SK-N-SH treated with all-trans-retinoic acid at 6 μM for 48 hours (cell line): ENCODE data around the gene ARHGEF4.

ENCODE experiments used
- ATAC-seq: fragments of 200-7000 bp; cut with Tn5 transposase; 3 replicates; pipeline ENCODE4 v1.9.1; 2020; ENCODE audit warnings: mild to moderate bottlenecking, moderate library complexity
- ARNTL ChIP-seq: fragments of 450-650 bp; formaldehyde crosslinking; IDR thresholded peaks from 2 replicates; pipeline ENCODE4 v1.5.0; 2020; ENCODE audit warnings: low read depth, mild to moderate bottlenecking, moderate library complexity, borderline replicate concordance
- BACH2 ChIP-seq: fragments of 250-450 bp; sonication (Bioruptor Pico); IDR thresholded peaks from 2 replicates; pipeline ENCODE4 v1.9.0; 2021; ENCODE audit warnings: mild to moderate bottlenecking, borderline replicate concordance
- CSDC2 ChIP-seq: fragments of 250-450 bp; sonication (Bioruptor Pico); IDR thresholded peaks from 2 replicates; pipeline ENCODE4 v1.5.0; 2020; ENCODE audit warnings: mild to moderate bottlenecking, moderate library complexity
- CSRNP3 ChIP-seq: fragments of 250-450 bp; sonication (Bioruptor Pico); IDR thresholded peaks from 2 replicates; pipeline ENCODE4 v1.5.1; 2021; ENCODE audit warnings: mild to moderate bottlenecking, moderate library complexity
- ESRRG ChIP-seq: fragments of 250-450 bp; sonication (Bioruptor Pico); IDR thresholded peaks from 2 replicates; pipeline ENCODE4 v1.6.1; 2021; ENCODE audit warnings: mild to moderate bottlenecking
- GLIS3 ChIP-seq: fragments of 250-450 bp; sonication (Bioruptor Pico); IDR thresholded peaks from 2 replicates; pipeline ENCODE4 v1.5.0; 2020; ENCODE audit warnings: mild to moderate bottlenecking, moderate library complexity
- ISL1 ChIP-seq: fragments of 250-450 bp; sonication (Bioruptor Pico); IDR thresholded peaks from 2 replicates; pipeline ENCODE4 v2.1.2; 2022; ENCODE audit warnings: mild to moderate bottlenecking, moderate library complexity
- PATZ1 ChIP-seq: fragments of 250-450 bp; sonication (Bioruptor Pico); IDR thresholded peaks from 2 replicates; pipeline ENCODE4 v1.8.0; 2020; ENCODE audit warnings: mild to moderate bottlenecking, moderate library complexity, borderline replicate concordance
- POU6F1 ChIP-seq: fragments of 250-450 bp; sonication (Bioruptor Pico); IDR thresholded peaks from 2 replicates; pipeline ENCODE4 v1.8.0; 2021; ENCODE audit warnings: low read depth, mild to moderate bottlenecking, moderate library complexity, borderline replicate concordance
- PPARA ChIP-seq: fragments of 250-450 bp; sonication (Bioruptor Pico); IDR thresholded peaks from 2 replicates; pipeline ENCODE4 v1.5.0; 2020; ENCODE audit warnings: mild to moderate bottlenecking, borderline replicate concordance
- RARB ChIP-seq: fragments of 250-450 bp; sonication (Bioruptor Pico); IDR thresholded peaks from 2 replicates; pipeline ENCODE4 v1.8.0; 2021; ENCODE audit warnings: mild to moderate bottlenecking, moderate library complexity
- SNAI2 ChIP-seq: fragments of 250-450 bp; sonication (Bioruptor Pico); IDR thresholded peaks from 2 replicates; pipeline ENCODE4 v1.5.0; 2020; ENCODE audit warnings: mild to moderate bottlenecking, moderate library complexity
- TCF4 ChIP-seq: fragments of 250-450 bp; sonication (Bioruptor Pico); IDR thresholded peaks from 2 replicates; pipeline ENCODE4 v1.8.0; 2021; ENCODE audit warnings: mild to moderate bottlenecking, moderate library complexity, borderline replicate concordance
- TOX ChIP-seq: fragments of 250-450 bp; sonication (Bioruptor Pico); IDR thresholded peaks from 2 replicates; pipeline ENCODE4 v1.8.0; 2021; ENCODE audit warnings: mild to moderate bottlenecking, moderate library complexity, borderline replicate concordance
- TSHZ2 ChIP-seq: fragments of 250-450 bp; sonication (Bioruptor Pico); IDR thresholded peaks from 2 replicates; pipeline ENCODE4 v1.5.0; 2020; ENCODE audit warnings: mild to moderate bottlenecking, moderate library complexity
- ZC3H10 ChIP-seq: fragments of 250-450 bp; sonication (Bioruptor Pico); IDR thresholded peaks from 2 replicates; pipeline ENCODE4 v1.5.1; 2021; ENCODE audit warnings: mild to moderate bottlenecking, moderate library complexity
- ZFP3 ChIP-seq: fragments of 250-450 bp; sonication (Bioruptor Pico); IDR thresholded peaks from 2 replicates; pipeline ENCODE4 v1.5.0; 2020; ENCODE audit warnings: mild to moderate bottlenecking, moderate library complexity
- ZNF565 ChIP-seq: fragments of 450-650 bp; formaldehyde crosslinking; conservative IDR thresholded peaks from 2 replicates; pipeline ENCODE4 v1.5.0; 2020; ENCODE audit warnings: low read depth, mild to moderate bottlenecking, moderate library complexity
- ZNF70 ChIP-seq: fragments of 450-650 bp; formaldehyde crosslinking; IDR thresholded peaks from 2 replicates; pipeline ENCODE4 v1.5.0; 2020; ENCODE audit warnings: mild to moderate bottlenecking, moderate library complexity

The ARHGEF4 gene

GRCh38 chr2:130790312-130790711 lies 46.4 kb upstream of the ARHGEF4 start:
- ATAC-seq, result no peak

GRCh38 chr2:130790804-130791616 lies 45.7 kb upstream of the ARHGEF4 start:
- TF ChIP-seq CSRNP3 (CRISPR knock-in tag) (no peak), ZNF565 (no peak), BACH2 (CRISPR knock-in tag) (no peak), POU6F1 (CRISPR knock-in tag) (no peak), PATZ1 (CRISPR knock-in tag) (no peak), ZC3H10 (CRISPR knock-in tag) (no peak), ARNTL (CRISPR knock-in tag) (no peak), TCF4 (no peak), TOX (CRISPR knock-in tag) (no peak), ZFP3 (no peak), PPARA (CRISPR knock-in tag) (no peak), ZNF70 (no peak), SNAI2 (CRISPR knock-in tag) (no peak), RARB (CRISPR knock-in tag) (no peak), ISL1 (no peak), CSDC2 (CRISPR knock-in tag) (no peak), TSHZ2 (CRISPR knock-in tag) (no peak), GLIS3 (CRISPR knock-in tag) (no peak)
- no peak for ATAC-seq

More at GRCh38 chr2:130790312-130790711, 46.4 kb upstream of the ARHGEF4 start:
- no peak for TF ChIP-seq ESRRG (CRISPR knock-in tag)
- TF ChIP-seq TSHZ2 (CRISPR knock-in tag), result no peak
- no peak for TF ChIP-seq GLIS3 (CRISPR knock-in tag)
- no peak for TF ChIP-seq TCF4

- ATAC-seq, result no peak
Measured at GRCh38 chr2:130791617-130791939, 45.1 kb upstream of the ARHGEF4 start.

More at GRCh38 chr2:130791617-130791939, 45.1 kb upstream of the ARHGEF4 start:
- no peak for TF ChIP-seq TCF4
- no peak for TF ChIP-seq ISL1
- no peak for TF ChIP-seq RARB (CRISPR knock-in tag)
- no peak for TF ChIP-seq SNAI2 (CRISPR knock-in tag)
- no peak for TF ChIP-seq PATZ1 (CRISPR knock-in tag)
